Keratinocyte (primary cell): ENCODE data around the gene HK1. TPM values are rescaled to one million over a fixed set of nuclear protein-coding genes. Genes with fewer than 3 reads are reported as not detected.

Experiments used
- DNase-seq: peaks from one replicate; pipeline ENCODE4 v3.0.0-alpha.2; 2011; ENCODE audit warnings: low read depth, missing footprints, low spot score
- FAIRE-seq: peaks from 2 replicates; lab custom pipeline; 2011; peaks lifted over from hg19 to GRCh38; lab: Jason Lieb, UNC
- H2AFZ ChIP-seq: 2 replicates; pipeline ENCODE4 v1.6.0; 2012; ENCODE audit warnings: low read length, control low read depth, inconsistent platforms; ENCODE audit not compliant: control insufficient read depth
- H3K27ac ChIP-seq: 2 replicates; pipeline ENCODE4 v1.5.1; 2011; ENCODE audit warnings: low read length; ENCODE audit not compliant: control insufficient read depth, insufficient read depth
- H3K27me3 ChIP-seq: 3 replicates; pipeline ENCODE4 v1.6.0; 2011; ENCODE audit warnings: low read length; ENCODE audit not compliant: control insufficient read depth, insufficient read depth; ENCODE audit errors: extremely low read depth
- H3K36me3 ChIP-seq, 2 experiments: 2 replicates in 1 of 2; 3 replicates in 1 of 2; pipeline ENCODE4 v1.5.1; 2011; ENCODE audit warnings: low read length in 2 of 2, mild to moderate bottlenecking in 1 of 2; ENCODE audit not compliant: control insufficient read depth in 2 of 2, insufficient read depth in 2 of 2; ENCODE audit errors: extremely low read depth in 1 of 2
- H3K4me1 ChIP-seq: 3 replicates; pipeline ENCODE4 v1.5.1; 2011; ENCODE audit warnings: low read length; ENCODE audit not compliant: control insufficient read depth, insufficient read depth; ENCODE audit errors: extremely low read depth
- H3K4me2 ChIP-seq: 3 replicates; pipeline ENCODE4 v1.6.0; 2011; ENCODE audit warnings: low read depth, low read length; ENCODE audit not compliant: control insufficient read depth, insufficient read depth; ENCODE audit errors: extremely low read depth
- H3K4me3 ChIP-seq, 3 experiments: fragments of 200-600 bp in 1 of 3; sonication (generic) in 1 of 3; 2 replicates in 2 of 3; 3 replicates in 1 of 3; pipeline ENCODE4 v1.5.1; 2011 to 2016; ENCODE audit warnings: low read length in 3 of 3, mild to moderate bottlenecking in 3 of 3, control low read depth in 2 of 3, inconsistent platforms in 1 of 3, low read depth in 1 of 3, mixed read lengths in 1 of 3, mixed run types in 1 of 3, moderate library complexity in 1 of 3; ENCODE audit not compliant: control insufficient read depth in 2 of 3, insufficient read depth in 2 of 3; ENCODE audit errors: extremely low read depth in 1 of 3
- H3K79me2 ChIP-seq: 2 replicates; pipeline ENCODE4 v1.6.0; 2012; ENCODE audit warnings: low read length; ENCODE audit not compliant: control insufficient read depth, insufficient read depth
- H3K9ac ChIP-seq: 3 replicates; pipeline ENCODE4 v1.6.0; 2011; ENCODE audit warnings: low read length; ENCODE audit not compliant: control insufficient read depth, insufficient read depth; ENCODE audit errors: extremely low read depth
- H3K9me1 ChIP-seq: 3 replicates; pipeline ENCODE4 v1.6.0; 2011; ENCODE audit warnings: low read length; ENCODE audit not compliant: control insufficient read depth, insufficient read depth; ENCODE audit errors: extremely low read depth
- H3K9me3 ChIP-seq: 2 replicates; pipeline ENCODE4 v1.5.1; 2012; ENCODE audit warnings: low read depth, low read length; ENCODE audit not compliant: control insufficient read depth
- H4K20me1 ChIP-seq: 3 replicates; pipeline ENCODE4 v1.6.0; 2011; ENCODE audit warnings: low read length; ENCODE audit not compliant: control insufficient read depth, insufficient read depth; ENCODE audit errors: extremely low read depth
- CTCF ChIP-seq, 3 experiments: IDR thresholded peaks in 1 of 3; conservative IDR thresholded peaks in 1 of 3; optimal IDR thresholded peaks in 1 of 3; 2 replicates in 2 of 3; 3 replicates in 1 of 3; pipeline versions ENCODE3 to v1.5.1; 2011; ENCODE audit warnings: low read length in 3 of 3, mild to moderate bottlenecking in 3 of 3, moderate library complexity in 2 of 3, control low read depth in 1 of 3, inconsistent platforms in 1 of 3; ENCODE audit not compliant: insufficient read depth in 2 of 3; ENCODE audit errors: extremely low read depth in 1 of 3
- EZH2 ChIP-seq: IDR thresholded peaks from one replicate; pipeline ENCODE4 v1.6.1; 2012; ENCODE audit warnings: inconsistent platforms, mild to moderate bottlenecking, low read length, moderate library complexity
- dilution Hi-C: fragments of 300-500 bp; cut with MboI; formaldehyde crosslinking; loops from one replicate; pipeline ENCODE4 v1.7.0; 2020; ENCODE audit warnings: low sequenced_read_pairs; ENCODE audit not compliant: extremely low pct_ligation_motif_present
- polyA plus RNA-seq, 5 experiments: library from polyadenylated mRNA; depleted of rRNA in 3 of 5; stranded (reverse) in 3 of 5; stranded (forward) in 1 of 5; unstranded in 1 of 5; fragments of >200 nt; gene quantifications; 1 replicate in 1 of 5; 2 replicates in 3 of 5; 3 replicates in 1 of 5; pipeline versions ENCODE4 v1.2.1 to v1.2.3, GENCODE V29; 2011 to 2012; ENCODE audit warnings: missing spikeins in 2 of 5, low read depth in 1 of 5, low replicate concordance in 1 of 5

The HK1 gene
- polyA plus RNA-seq, 1 donor (not counting 4 experiments of a cell fraction or from before 2014, with no cell fraction given), result 106 TPM

GRCh38 chr10:69359148-69359547, 80.9 kb downstream of the HK1 start:
- no peaks in the 10 kb centered on the region for H3K27me3 ChIP-seq
- dilution Hi-C loops, result no loop called here
- no peak overlapping the region for H3K27ac ChIP-seq
- H3K36me3 ChIP-seq, result peaks cover 10 to 27% of the 10 kb centered on the region in 2 experiments
- no peaks in the 10 kb centered on the region for H4K20me1 ChIP-seq
- H3K9me3 ChIP-seq, result no peaks in the 10 kb centered on the region
- no peak overlapping the region for H3K4me2 ChIP-seq
- peaks cover 14% of the 10 kb centered on the region for H3K9me1 ChIP-seq
- no peak overlapping the region for H3K4me3 ChIP-seq
- DNase-seq, result no peak
- FAIRE-seq, result no peak
- TF ChIP-seq CTCF (optimal IDR thresholded peaks at IDR 0.05 in 1 of 3, IDR thresholded peaks at IDR 0.05 in 1 of 3, conservative IDR thresholded peaks at IDR 0.05 in 1 of 3; ENCODE audit: extremely low read depth in 1 of 3, insufficient read depth in 2 of 3, low read length in 3 of 3) (no peak), EZH2 (no peak)
- H3K9ac ChIP-seq, result no peak overlapping the region
- H3K4me1 ChIP-seq, result peaks cover 53% of the 10 kb centered on the region
- no peak overlapping the region for H2AFZ ChIP-seq
- H3K79me2 ChIP-seq, result peaks cover 53% of the 10 kb centered on the region

GRCh38 chr10:69359594-69359993, 81.3 kb downstream of the HK1 start:
- no peak overlapping the region for H3K27ac ChIP-seq
- H3K9me3 ChIP-seq, result no peaks in the 10 kb centered on the region
- H4K20me1 ChIP-seq, result no peaks in the 10 kb centered on the region
- H3K9ac ChIP-seq, result no peak overlapping the region
- no peak for FAIRE-seq
- no peak overlapping the region for H3K4me2 ChIP-seq
- H2AFZ ChIP-seq, result no peak overlapping the region
- peaks cover 13 to 27% of the 10 kb centered on the region in 2 experiments for H3K36me3 ChIP-seq
- no peak overlapping the region for H3K4me3 ChIP-seq
- dilution Hi-C loops, result no loop called here
- H3K79me2 ChIP-seq, result peaks cover 48% of the 10 kb centered on the region
- peaks cover 14% of the 10 kb centered on the region for H3K9me1 ChIP-seq
- peaks cover 53% of the 10 kb centered on the region for H3K4me1 ChIP-seq
- DNase-seq, result no peak
- no peak for TF ChIP-seq CTCF (optimal IDR thresholded peaks at IDR 0.05 in 1 of 3, IDR thresholded peaks at IDR 0.05 in 1 of 3, conservative IDR thresholded peaks at IDR 0.05 in 1 of 3; ENCODE audit: extremely low read depth in 1 of 3, insufficient read depth in 2 of 3, low read length in 3 of 3)
- no peak for TF ChIP-seq EZH2
- H3K27me3 ChIP-seq, result no peaks in the 10 kb centered on the region
